ELR (cell line): ENCODE data around the gene LRRC75B.
"Not testable (repeated sequence)": the region's sequence is repeated elsewhere in the genome, so short reads cannot be mapped to it uniquely, and the experiment has no call there.

Experiments
- DNase-seq: peaks from one replicate; pipeline ENCODE4 v3.0.0-alpha.2; 2015; ENCODE audit warnings: low read depth

The LRRC75B gene

DNA sequence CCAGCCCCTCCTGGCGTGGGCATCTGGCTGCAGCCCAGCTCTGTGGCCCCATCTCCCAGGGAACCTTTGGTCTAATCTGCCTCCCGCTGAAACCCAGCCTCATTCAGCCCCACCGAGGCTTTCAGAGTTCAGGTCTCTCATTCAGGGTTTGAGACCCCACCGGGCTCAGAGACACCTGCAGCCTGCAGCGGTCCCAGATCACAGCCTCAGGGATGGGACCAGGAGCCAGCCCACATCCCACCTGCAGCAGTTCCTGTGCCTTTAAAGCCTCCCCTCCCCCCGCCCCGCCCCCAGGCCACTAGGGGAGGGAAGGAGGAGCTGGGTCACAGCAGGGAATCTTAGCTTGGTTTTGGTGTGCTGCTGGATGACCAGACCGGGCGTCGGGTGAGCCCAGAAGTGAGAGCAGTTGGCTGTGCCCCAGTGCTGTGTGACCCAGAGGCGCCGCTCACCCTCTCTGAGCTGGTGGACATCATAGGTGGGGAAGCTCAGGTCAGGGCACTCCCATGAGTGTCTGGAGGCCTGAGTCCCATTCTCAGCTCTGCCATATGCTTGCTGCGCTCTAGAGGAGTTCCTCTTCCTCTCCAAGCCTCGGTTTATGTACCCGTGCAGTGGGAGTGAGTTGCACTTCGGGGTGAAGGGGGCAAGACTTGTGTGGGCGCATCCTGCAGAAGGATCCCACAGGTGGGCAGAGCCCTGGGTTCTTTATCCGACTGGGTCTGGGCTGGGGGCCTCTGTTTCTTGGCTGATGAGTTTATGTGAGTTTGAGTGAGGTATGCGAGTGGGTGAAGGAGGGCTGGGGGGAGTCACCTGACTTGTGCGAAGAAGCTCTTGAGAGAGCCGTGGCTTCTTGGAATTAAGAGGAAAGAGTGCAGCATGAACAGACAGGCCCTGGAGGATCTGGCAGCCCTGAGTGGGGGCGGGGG lies 10.2 kb upstream of the LRRC75B start, which contains the start of gene GGT1:
TSS of gene GGT1 (plus strand) at position 347 of the 923 bp plus-strand sequence. CDS start 7,889 bp downstream, outside the sequence.
- not testable (repeated sequence) for DNase-seq

DNA sequence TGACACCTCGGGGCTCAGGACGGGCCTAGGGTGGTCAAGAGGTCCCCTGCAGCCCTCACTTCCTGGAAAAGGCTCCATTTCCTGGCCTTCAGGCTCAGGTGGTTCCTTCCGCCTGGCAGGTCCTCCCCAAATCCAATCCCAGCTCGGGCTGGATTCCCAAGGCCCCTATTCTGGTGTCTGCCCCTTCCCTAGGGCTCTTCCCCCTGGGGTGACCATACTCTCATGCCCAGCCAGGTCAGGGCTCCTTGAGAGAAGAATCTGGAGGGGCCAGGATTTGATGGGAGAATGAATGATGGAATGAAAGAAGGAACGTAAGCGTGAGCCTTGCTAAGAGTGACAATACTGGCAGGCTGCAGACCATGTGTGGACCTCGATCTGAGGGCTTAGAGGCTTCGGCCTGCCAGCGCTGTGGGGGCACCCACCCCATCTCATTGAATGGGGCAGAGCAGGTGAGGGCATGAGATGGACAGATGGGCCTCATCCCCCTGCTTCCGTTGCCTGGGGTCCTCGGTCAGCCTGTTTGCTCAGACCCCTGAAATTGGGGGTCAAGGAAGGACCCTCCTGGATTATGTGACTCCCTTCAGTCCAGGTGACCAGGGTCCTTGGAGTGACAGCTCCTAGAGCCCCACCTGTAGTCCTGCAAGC lies 9.4 kb upstream of the LRRC75B start:
- DNase-seq = not testable (repeated sequence)

DNA sequence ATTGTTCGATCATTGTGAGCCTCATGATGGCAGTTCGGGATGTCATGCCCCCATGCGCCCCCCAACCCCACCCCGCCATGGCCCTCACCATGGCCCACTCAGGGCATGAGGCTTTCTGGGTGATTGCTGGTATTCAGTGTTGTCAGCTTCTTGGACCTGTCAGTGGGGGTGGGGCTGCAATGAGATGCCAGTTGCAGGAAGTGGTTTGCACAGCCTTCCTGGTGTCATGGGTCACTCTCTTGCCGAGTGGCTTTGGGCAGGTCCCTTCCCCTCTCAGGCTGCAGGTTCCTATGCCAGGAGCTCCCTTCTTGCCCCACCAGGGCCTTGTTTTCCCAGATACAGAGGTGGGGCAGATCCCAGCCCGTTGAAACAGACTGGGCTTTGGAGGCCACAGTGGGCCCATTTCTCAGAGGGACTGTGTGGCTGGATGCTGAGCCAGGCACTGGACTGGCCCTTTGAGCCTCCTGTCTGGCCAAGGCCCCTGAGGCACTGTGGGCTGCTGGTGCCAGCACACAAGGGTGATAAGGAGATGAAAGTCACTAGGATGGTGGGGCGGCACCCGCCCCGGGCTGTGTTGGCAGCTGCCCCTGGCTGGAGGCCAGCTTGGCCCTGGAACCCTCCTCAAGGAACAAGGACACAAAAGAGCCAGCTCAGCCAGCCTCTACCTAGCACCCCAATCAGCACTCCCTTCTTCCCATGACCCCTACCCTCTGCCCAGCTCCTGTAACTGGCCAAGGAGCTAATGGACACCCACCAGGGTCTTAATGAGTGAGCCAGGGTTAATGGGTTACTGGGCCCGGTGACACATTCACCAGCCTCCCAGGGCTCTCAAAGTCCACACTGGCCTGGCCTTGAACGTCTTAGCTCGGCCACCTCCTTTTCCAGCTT lies 8.6 kb upstream of the LRRC75B start:
- no peak for DNase-seq

DNA sequence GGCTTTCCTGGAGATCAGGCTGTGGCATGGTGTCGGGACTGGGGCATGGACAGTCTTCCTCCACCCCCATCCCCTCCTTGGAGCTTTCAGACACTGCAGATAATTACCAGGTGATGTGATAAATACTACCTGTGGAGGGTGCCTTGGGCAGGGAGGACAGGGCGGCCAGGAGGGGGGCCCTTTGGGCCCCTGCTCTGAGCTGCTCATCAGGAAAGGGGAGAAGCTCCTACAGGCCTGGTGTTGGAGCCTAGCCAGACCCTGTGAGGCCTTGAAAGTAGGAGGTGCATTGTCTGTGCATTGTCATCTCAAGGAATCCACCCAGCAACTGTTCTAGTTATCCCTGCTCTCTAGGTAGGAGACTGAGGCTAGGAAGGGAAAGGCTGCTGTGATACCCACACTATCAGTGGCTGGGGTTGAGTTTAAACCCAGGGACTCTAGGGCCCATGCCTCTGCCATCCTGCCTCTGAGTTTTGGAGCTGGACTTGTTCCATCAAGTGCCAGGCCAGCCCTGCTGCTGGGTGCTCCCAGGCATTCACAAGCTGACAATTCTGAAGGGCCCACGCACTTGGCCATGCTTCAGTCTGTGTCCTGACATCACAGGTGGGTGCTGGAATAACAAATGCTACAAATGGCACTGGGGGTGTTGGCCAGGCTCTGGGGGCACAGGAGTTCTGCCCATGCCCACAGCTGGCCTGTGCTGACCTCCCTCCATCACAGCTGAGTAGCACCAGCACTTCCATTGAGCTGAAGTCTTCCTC lies 7.3 kb upstream of the LRRC75B start:
- not testable (repeated sequence) for DNase-seq

DNA sequence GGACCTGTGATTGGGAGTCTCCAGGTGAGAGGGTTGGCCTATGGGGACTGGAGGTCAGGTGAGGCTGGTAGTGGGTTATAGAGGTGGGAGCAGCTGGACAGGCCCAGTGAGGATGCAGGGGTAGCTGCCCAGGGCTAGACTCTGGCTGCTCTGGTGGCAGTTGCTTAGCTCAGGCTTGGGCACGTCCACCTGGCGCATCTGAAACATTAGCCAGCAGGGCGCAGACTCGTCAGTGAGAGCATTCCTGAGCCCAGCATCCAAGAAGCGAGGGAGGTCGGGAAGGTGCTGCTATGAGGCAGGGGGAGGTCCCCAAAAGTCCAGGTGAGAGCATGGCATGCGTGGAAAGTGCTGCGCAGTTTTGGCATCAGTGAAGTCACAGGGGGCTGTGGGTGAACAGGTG lies 6.6 kb upstream of the LRRC75B start:
- no peak for DNase-seq

DNA sequence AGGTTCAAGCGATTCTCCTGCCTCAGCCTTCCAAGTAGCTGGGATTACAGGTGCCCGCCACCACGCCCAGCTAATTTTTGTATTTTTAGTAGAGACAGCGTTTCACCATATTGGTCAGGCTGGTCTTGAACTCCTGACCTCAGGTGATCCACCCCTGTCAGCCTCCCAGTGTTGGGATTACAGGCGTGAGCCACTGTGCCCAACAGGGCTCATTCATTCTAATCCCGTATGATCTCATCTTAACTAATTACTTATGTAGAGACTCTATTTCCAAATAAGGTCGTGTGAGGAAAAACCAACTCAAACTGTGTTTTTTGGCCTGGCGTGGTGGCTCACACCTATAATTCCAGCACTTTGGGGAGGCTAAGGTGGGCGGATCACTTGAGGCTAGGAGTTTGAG lies 4.2 kb upstream of the LRRC75B start:
- not testable (repeated sequence) for DNase-seq

DNA sequence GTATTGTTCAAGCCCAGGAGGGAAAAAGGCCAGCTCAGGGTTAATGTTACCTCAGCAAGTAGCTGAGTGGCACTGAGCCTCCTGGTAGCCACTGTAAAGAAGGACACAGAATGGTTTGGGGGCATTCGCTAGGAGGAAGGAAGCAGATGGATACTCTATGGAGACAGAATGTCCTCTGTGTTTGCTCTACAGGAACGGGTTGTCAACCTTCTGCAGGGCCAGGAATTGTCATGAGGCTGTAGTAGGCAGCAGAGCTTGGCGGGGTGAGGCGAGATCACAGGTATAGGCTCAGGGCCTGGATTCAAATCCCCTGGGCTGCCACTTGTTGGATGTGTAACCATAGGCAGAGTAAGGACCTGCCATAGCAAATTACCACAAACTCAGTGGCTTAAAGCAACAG lies 3.0 kb upstream of the LRRC75B start:
- DNase-seq = no peak

DNA sequence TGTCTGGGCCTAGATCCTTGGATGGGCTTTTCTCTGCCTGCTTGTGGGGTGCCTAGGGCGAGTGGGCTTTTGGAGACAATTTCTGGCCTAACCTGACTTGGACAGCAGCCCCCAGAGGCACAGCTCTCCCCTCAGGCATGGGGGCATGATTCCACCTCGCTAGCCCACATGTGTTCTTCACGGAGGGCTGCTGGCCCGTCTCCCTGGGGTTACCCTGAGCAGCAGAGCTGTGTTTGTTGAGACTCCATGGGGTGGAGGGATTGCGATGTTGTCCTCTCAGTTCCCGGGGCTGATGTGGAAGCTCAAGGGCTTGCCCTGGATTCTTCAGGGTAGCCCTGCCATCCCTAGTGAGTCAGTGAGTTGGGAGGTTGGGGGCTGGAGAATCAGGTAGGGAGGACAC lies 2.4 kb upstream of the LRRC75B start:
- no peak for DNase-seq

DNA sequence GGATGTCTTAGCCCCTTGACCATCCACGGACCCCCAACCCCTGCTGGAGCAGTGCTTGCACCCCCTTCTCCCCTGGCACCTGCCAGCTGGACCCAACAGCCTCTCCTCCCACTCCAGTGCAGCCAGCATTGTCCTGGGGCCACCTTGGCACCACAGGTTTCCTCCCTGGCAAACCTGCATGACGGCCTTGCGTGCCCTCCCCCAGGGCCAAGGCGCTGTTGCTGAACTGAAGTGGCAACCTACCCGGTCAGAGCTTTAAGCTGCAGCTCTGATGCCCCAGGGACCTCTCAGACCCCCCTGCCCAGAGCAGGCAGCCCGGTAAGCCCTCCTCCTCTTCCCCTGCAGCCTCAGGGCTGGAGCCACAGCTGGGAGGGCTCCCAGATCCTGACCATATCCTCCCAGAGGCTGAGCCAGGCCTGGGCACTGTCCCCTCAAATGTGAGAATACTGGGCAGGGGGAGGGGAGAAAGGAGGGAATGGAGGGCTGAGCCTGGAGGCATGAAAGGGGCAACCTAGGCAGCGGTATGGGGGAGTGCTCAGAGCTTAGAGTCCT lies 1.8 kb upstream of the LRRC75B start:
- DNase-seq = no peak

DNA sequence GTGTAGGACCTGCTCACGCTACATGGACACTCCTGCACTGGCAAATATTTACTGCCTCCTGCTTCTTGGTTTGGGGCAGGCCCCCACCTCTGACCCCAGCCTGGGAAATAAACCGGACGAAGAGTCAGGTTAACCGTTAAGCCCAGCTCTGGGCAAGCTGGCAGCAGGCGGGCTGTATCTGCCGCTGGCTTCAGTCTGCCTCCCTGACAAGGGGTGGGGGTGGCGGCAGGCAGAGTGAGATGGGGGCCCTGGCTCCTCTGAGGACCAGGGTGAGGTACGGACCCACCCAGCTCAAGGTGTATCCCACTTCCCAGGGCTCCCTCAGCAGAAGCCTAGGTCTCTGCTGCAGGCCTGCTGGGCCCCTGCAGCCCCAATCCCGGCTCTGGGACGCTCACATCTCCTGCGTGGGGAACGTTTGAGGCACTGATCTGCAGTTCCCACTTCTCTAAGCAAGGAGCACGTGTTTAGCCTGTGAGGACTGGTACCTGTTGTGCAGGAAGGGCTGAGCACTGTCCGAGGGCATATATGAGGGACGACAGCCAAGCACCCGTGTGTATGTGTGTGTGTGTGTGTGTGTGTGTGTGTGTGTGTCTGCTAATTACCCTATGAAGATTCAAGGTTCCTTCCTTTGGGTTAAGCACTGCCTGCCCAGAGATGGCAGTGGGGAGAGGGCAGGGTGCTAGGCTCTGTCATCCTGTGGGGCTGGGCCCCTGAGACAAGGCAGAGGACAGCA lies 1.1 kb upstream of the LRRC75B start:
- no peak for DNase-seq

DNA sequence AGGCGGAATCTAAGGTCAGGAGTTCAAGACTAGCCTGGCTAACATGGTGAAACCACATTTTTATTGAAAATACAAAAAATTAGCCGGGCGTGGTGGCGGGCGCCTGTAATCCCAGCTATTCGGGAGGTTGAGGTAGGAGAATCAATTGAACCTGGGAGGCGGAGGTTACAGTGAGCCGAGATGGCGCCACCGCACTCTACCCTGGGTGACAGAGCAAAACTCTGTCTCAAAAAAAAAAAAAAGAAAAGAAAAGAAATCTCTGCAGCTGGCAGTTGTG lies 624 bp upstream of the LRRC75B start:
- DNase-seq = not testable (repeated sequence)

DNA sequence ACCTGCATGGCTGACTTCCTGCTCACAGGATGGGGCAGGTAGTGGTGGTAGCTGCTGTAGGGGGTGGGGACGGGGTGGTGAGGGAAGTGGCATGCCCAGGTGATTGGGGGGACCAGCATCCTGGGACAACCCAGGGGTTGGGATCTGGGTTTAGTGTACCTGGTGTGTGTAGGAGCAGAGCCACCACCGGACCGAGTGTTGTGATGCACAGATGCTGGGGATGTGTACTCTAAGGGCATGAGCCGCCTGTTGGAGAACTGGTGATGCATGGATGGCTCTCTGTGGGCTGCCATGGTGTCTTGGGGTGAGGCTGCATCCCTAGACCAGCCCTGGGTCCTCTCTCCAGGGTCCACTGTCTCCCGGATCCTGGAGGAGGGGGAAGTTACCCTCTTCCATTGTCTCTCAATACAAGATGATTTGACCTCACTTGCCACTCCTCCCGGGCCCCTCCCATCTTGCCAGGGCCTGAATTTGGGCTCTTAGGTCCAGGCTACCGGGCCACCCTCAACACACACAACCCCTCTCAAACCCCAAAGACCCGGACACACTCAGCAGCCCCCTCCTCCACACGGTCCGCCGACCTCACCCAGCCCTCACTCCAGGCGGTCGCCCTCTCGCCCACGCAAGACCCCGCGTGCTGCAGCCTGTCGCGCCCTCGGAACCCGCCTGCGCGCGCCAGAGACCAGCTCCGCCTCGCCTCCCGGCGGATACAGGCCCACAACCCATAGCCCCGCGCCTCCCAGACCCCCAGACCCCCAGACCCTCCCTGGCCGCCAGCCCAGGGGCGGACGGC lies 619 bp downstream of the LRRC75B start:
- peak; percentile 41 for DNase-seq

DNA sequence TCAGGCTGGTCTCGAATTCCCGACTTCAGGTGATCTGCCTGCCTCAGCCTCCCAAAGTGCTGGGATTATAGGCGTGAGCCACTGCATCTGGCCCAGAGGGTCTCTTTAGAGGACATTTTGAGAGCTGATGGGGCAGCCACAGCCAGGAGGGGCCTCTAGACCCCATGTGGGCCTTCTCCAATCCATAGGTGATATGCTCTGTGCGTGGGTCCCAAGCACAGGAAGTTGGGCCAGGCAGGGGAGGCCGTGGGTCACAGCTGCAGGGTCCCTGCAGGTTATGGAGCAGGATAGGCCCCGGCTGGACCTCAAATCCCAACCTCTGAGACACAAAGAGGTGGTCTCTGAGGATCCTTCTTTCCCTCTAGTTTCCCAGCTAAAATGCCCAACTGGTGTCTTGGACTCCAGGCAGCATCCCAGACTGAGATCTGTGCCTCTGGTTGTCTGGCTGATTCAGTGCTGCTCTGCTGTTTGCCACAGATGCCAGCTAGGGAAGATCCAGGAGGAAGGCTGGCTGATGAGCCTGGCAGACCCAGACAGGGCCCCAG lies 1.5 kb downstream of the LRRC75B start:
- DNase-seq = no peak

DNA sequence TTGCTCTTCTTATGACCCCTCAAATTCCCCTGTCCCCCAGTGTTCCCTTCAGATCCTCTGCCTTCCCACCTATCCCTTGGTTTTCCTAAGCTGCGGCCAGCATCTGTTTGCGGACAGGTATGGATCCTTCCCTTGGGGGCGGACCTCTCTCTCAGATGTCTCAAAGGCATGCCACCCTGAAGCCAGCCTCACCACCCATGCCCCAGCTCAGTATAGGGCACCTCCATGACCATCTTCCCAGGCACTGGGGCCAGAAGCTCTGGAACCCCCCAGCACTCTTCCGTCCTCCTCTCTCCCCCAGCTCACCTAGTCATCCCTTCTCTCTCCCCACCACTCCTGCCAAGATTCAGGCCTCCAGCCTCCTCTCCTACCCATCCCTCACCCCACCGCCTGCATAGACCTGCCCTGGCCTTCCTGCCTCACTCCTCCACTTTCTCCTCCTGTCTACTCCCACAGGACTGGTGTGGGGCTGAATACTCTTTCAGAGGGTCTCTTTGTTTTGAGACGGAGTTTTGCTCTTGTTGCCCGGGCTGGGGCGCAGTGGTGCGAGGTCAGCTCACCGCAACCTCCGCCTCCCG lies 2.2 kb downstream of the LRRC75B start:
- no peak for DNase-seq

DNA sequence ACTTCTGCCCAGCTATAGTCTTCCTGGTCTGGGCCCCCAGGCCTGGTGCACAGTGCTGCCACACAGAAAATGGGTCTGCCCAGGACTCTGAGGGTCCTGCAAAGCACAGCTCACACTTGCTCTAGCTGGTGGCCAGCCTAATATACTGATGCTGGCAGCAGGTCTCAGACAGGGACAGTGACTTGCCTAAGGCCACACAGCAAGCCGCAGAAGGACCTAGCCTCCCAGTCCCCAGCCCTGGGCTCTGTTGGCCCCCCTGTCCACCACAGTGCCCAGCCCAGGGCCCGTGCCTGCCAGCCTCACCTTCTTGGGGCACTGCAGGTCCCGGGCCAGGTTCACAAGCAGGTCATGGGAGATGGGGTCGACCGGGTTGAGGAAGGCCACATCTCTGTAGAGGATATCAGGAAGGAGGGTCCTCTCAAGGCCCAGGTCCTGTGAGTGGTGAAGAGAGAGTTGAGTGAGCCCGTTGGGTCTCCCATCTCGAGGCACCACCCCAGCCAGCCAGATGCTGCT lies 3.3 kb downstream of the LRRC75B start:
- no peak for DNase-seq

DNA sequence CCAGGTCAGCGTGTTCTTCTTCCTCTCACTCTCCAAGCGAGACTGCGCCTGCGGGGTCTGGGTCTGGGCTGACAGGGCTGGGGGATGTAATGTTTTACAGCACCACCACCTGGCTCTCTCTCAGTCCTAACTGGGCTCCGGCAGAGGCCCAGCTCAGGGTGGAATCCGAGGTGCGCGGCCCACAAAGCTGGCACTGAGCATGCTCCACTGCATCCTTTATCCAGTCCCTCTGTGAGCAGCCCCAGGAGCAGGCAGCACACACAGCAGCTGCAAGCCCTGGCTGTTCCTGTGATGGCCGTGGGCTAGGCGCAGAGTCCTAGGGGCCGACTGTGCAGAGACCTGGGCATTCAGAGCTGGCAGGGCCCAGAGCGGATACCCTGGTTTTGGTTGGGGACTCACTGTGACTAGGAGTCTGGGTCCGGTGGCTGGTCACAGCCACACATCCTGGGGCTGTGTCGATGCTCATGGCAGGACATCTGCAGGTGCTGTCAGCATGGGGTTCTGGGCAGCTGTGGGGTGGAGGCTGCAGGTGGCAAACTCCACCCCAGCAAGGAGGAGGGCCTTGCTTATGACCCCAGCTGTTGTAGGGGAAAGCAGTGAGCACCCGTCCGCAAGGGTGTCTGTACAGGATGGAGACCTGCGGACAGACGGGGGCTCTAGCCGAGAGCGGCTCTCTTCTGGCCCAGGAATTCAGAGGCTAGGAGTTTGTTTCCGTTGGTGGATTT lies 4.0 kb downstream of the LRRC75B start:
- no peak for DNase-seq

DNA sequence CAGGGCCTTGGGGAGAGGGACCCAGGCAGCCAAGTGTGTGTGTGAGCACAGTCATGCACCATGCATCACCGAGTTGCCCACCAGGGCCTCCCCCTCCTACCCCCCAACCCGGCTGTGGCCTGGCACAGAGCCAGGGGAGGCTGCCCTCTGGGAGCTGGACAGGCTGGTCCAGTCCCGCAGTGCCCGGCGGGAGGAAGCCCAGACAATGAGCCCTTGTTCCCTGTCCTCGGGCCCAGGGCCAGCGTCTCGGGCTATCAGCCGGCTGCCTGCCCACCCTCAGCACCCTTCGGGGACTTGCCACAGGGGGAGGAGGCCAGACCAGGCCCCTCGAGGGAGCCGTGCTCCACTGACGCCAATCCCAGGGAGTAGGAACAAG lies 4.5 kb downstream of the LRRC75B start:
- DNase-seq = no peak

DNA sequence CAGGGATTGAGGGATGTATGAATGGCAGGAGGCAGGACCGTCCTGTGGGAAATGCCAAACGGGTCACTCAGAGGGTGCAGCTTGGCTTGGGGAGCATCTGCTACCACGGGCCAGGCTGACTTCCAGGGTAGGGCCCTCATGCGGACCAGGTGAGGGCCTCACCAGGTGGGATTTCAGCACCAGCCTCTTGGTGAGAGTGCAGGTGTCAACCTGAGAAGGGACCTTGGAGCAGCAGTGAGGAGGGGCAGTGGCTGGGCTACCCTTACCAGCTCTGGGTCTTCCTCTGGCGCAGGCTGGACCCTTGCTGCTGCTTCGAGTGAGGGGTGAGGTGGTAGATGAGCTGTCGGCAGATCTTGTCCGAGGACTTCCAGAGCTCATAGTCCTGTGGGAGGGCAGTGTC lies 4.9 kb downstream of the LRRC75B start:
- no peak for DNase-seq
